Measurements from ENCODE around the gene ZNF416.

ZNF416 gene

GRCh38 chr19:57578487-57579205, at the start of gene ZNF416:
TSS of gene ZNF416 (minus strand) at chr19:57578911. CDS start at chr19:57578704, 207 bp downstream.
- peak; percentile 71 to 99 (median 94) for DNase-seq

- no peak for DNase-seq
Measured at GRCh38 chr19:57623091-57623490, 44.4 kb upstream of the ZNF416 start.

- no peak for DNase-seq
Measured at GRCh38 chr19:57620673-57621348, 42.1 kb upstream of the ZNF416 start.

- no peak for DNase-seq
Measured at GRCh38 chr19:57615346-57615745, 36.6 kb upstream of the ZNF416 start.

GRCh38 chr19:57613941-57614743, 35.4 kb upstream of the ZNF416 start, which contains the start of gene ZNF134:
TSS of gene ZNF134 (plus strand) at chr19:57614242. CDS start at chr19:57619469, 5,227 bp downstream.
- DNase-seq = peak in 55 of 56 donors; percentile 17 to 94 (median 79)

GRCh38 chr19:57611113-57611512, 32.4 kb upstream of the ZNF416 start:
- DNase-seq = no peak

- DNase-seq = no peak
Measured at GRCh38 chr19:57606931-57607330, 28.2 kb upstream of the ZNF416 start.

- DNase-seq = peak; percentile 25 to 97 (median 84)
Measured at GRCh38 chr19:57599761-57600383, 21.2 kb upstream of the ZNF416 start, which contains the start of gene ZNF530. TSS of gene ZNF530 (plus strand) at chr19:57599885. CDS start at chr19:57604346, 4,461 bp downstream.

- no peak for DNase-seq
Measured at GRCh38 chr19:57599377-57599760, 20.7 kb upstream of the ZNF416 start.

- DNase-seq = no peak
Measured at GRCh38 chr19:57587529-57587928, 8.8 kb upstream of the ZNF416 start.

GRCh38 chr19:57583521-57584416, 5.1 kb upstream of the ZNF416 start, which contains the start of gene ZIK1:
TSS of gene ZIK1 (plus strand) at chr19:57584145. CDS start at chr19:57584357, 212 bp downstream.
- peak; percentile 47 to 98 (median 91) for DNase-seq

- peak in 1 of 56 donors; percentile 21 for DNase-seq
Measured at GRCh38 chr19:57583104-57583520, 4.4 kb upstream of the ZNF416 start.

GRCh38 chr19:57576661-57577060, 2.0 kb downstream of the ZNF416 start:
- no peak for DNase-seq

GRCh38 chr19:57572415-57572947, 6.2 kb downstream of the ZNF416 start:
- DNase-seq = no peak

- DNase-seq = peak in 22 of 56 donors; percentile 5 to 80 (median 32)
Measured at GRCh38 chr19:57570707-57571106, 8.0 kb downstream of the ZNF416 start.

GRCh38 chr19:57566396-57567265, 12.1 kb downstream of the ZNF416 start:
- DNase-seq = no peak

GRCh38 chr19:57563547-57563946, 15.2 kb downstream of the ZNF416 start:
- no peak for DNase-seq

- peak in 3 of 56 donors; percentile 25 to 39 (median 30) for DNase-seq
Measured at GRCh38 chr19:57560049-57560491, 18.6 kb downstream of the ZNF416 start.
